ENCODE measurements around the gene TSPYL1.

The TSPYL1 gene

GRCh38 chr6:116247285-116247684, 32.4 kb downstream of the TSPYL1 start:
- no peak for ATAC-seq
- no peak for TF ChIP-seq BACH2 (CRISPR knock-in tag; IDR thresholded peaks at IDR 0.05; ENCODE audit: borderline replicate concordance)
- TF ChIP-seq, protein P1, sequence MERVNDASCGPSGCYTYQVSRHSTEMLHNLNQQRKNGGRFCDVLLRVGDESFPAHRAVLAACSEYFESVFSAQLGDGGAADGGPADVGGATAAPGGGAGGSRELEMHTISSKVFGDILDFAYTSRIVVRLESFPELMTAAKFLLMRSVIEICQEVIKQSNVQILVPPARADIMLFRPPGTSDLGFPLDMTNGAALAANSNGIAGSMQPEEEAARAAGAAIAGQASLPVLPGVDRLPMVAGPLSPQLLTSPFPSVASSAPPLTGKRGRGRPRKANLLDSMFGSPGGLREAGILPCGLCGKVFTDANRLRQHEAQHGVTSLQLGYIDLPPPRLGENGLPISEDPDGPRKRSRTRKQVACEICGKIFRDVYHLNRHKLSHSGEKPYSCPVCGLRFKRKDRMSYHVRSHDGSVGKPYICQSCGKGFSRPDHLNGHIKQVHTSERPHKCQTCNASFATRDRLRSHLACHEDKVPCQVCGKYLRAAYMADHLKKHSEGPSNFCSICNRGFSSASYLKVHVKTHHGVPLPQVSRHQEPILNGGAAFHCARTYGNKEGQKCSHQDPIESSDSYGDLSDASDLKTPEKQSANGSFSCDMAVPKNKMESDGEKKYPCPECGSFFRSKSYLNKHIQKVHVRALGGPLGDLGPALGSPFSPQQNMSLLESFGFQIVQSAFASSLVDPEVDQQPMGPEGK (CRISPR knock-in tag; IDR thresholded peaks at IDR 0.05; ENCODE audit: borderline replicate concordance), result no peak

- ATAC-seq, result peak; percentile 52
- TF ChIP-seq, protein P2, sequence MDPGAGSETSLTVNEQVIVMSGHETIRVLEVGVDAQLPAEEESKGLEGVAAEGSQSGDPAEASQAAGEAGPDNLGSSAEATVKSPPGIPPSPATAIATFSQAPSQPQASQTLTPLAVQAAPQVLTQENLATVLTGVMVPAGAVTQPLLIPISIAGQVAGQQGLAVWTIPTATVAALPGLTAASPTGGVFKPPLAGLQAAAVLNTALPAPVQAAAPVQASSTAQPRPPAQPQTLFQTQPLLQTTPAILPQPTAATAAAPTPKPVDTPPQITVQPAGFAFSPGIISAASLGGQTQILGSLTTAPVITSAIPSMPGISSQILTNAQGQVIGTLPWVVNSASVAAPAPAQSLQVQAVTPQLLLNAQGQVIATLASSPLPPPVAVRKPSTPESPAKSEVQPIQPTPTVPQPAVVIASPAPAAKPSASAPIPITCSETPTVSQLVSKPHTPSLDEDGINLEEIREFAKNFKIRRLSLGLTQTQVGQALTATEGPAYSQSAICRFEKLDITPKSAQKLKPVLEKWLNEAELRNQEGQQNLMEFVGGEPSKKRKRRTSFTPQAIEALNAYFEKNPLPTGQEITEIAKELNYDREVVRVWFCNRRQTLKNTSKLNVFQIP (CRISPR knock-in tag; IDR thresholded peaks at IDR 0.05; ENCODE audit: borderline replicate concordance, low read depth), result no peak
- TF ChIP-seq CREB5 (CRISPR knock-in tag; IDR thresholded peaks at IDR 0.05; ENCODE audit: low read depth) (no peak), ZC3H10 (CRISPR knock-in tag; IDR thresholded peaks at IDR 0.05) (no peak), PPARA (CRISPR knock-in tag; IDR thresholded peaks at IDR 0.05; ENCODE audit: borderline replicate concordance) (no peak), CSDC2 (CRISPR knock-in tag; IDR thresholded peaks at IDR 0.05) (no peak), ZFP30 (CRISPR knock-in tag; IDR thresholded peaks at IDR 0.05) (no peak), RARB (CRISPR knock-in tag; IDR thresholded peaks at IDR 0.05) (no peak), ESRRG (CRISPR knock-in tag; IDR thresholded peaks at IDR 0.05) (no peak), ARNTL (CRISPR knock-in tag; IDR thresholded peaks at IDR 0.05; ENCODE audit: borderline replicate concordance, low read depth) (no peak), TCF4 (CRISPR knock-in tag; IDR thresholded peaks at IDR 0.05; ENCODE audit: borderline replicate concordance) (no peak), ISL1 (CRISPR knock-in tag; IDR thresholded peaks at IDR 0.05) (no peak), OSR1 (CRISPR knock-in tag; IDR thresholded peaks at IDR 0.05) (no peak), ZNF70 (CRISPR knock-in tag; IDR thresholded peaks at IDR 0.05) (no peak), TOX (CRISPR knock-in tag; IDR thresholded peaks at IDR 0.05; ENCODE audit: borderline replicate concordance) (no peak), ZFP3 (CRISPR knock-in tag; IDR thresholded peaks at IDR 0.05) (no peak)
- TF ChIP-seq, protein P1 (CRISPR knock-in tag; IDR thresholded peaks at IDR 0.05; ENCODE audit: borderline replicate concordance), result no peak
- TF ChIP-seq, protein P3, sequence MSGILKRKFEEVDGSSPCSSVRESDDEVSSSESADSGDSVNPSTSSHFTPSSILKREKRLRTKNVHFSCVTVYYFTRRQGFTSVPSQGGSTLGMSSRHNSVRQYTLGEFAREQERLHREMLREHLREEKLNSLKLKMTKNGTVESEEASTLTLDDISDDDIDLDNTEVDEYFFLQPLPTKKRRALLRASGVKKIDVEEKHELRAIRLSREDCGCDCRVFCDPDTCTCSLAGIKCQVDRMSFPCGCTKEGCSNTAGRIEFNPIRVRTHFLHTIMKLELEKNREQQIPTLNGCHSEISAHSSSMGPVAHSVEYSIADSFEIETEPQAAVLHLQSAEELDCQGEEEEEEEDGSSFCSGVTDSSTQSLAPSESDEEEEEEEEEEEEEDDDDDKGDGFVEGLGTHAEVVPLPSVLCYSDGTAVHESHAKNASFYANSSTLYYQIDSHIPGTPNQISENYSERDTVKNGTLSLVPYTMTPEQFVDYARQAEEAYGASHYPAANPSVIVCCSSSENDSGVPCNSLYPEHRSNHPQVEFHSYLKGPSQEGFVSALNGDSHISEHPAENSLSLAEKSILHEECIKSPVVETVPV (CRISPR knock-in tag; IDR thresholded peaks at IDR 0.05), result no peak
These were observed 33.6 kb downstream of the TSPYL1 start for GRCh38 chr6:116246089-116246488.

GRCh38 chr6:116244284-116244683, 35.4 kb downstream of the TSPYL1 start:
- ATAC-seq, result no peak
- TF ChIP-seq, protein P3 (CRISPR knock-in tag; IDR thresholded peaks at IDR 0.05), result no peak
- TF ChIP-seq ZFP30 (CRISPR knock-in tag; IDR thresholded peaks at IDR 0.05) (no peak), ZNF565 (CRISPR knock-in tag; conservative IDR thresholded peaks at IDR 0.05; ENCODE audit: low read depth) (no peak), OSR1 (CRISPR knock-in tag; IDR thresholded peaks at IDR 0.05) (no peak), CREB5 (CRISPR knock-in tag; IDR thresholded peaks at IDR 0.05; ENCODE audit: low read depth) (no peak), TSHZ2 (CRISPR knock-in tag; IDR thresholded peaks at IDR 0.05) (no peak), ZFP3 (CRISPR knock-in tag; IDR thresholded peaks at IDR 0.05) (no peak)
